ENCODE results near the gene UBN1.

UBN1 gene

GRCh38 chr16:4814046-4814445 lies 33.2 kb upstream of the UBN1 start:
- no peak for DNase-seq
- intact Hi-C loops (cut with DNase I), result no loop called here

- intact Hi-C loops (cut with DNase I), result no loop called here
- no peak for DNase-seq
These were observed 32.6 kb upstream of the UBN1 start for GRCh38 chr16:4814542-4815173.

GRCh38 chr16:4820652-4821051 lies 26.6 kb upstream of the UBN1 start:
- peak in 4 of 42 donors; percentile 22 to 48 (median 37) for DNase-seq
- intact Hi-C loops (cut with DNase I), result no loop called here

GRCh38 chr16:4825196-4825595 lies 22.1 kb upstream of the UBN1 start:
- intact Hi-C loops (cut with DNase I), result no loop called here

GRCh38 chr16:4826526-4826925 lies 20.8 kb upstream of the UBN1 start:
- intact Hi-C loops (cut with DNase I), result no loop called here
- DNase-seq, result no peak

More at GRCh38 chr16:4825196-4825595, 22.1 kb upstream of the UBN1 start:
- DNase-seq, result no peak

GRCh38 chr16:4826980-4827379 lies 20.3 kb upstream of the UBN1 start:
- intact Hi-C loops (cut with DNase I), result no loop called here
- DNase-seq, result no peak

- intact Hi-C loops (cut with DNase I), result no loop called here
- DNase-seq, result no peak
These were observed 18.5 kb upstream of the UBN1 start for GRCh38 chr16:4828567-4829321.

GRCh38 chr16:4830408-4830807 lies 16.9 kb upstream of the UBN1 start:
- intact Hi-C loops (cut with DNase I), result no loop called here
- no peak for DNase-seq

- no peak for DNase-seq
- intact Hi-C loops (cut with DNase I), result no loop called here
These were observed 15.7 kb upstream of the UBN1 start for GRCh38 chr16:4831616-4832015.

GRCh38 chr16:4832698-4833343 lies 14.5 kb upstream of the UBN1 start:
- intact Hi-C loops (cut with DNase I), result no loop called here
- no peak for DNase-seq

GRCh38 chr16:4833584-4833983 lies 13.7 kb upstream of the UBN1 start:
- intact Hi-C loops (cut with DNase I), result no loop called here
- DNase-seq, result no peak

GRCh38 chr16:4836727-4837126 lies 10.6 kb upstream of the UBN1 start:
- DNase-seq, result no peak
- intact Hi-C loops (cut with DNase I), result no loop called here

GRCh38 chr16:4837733-4838501 lies 9.4 kb upstream of the UBN1 start:
- intact Hi-C loops (cut with DNase I), result no loop called here
- no peak for DNase-seq

- intact Hi-C loops (cut with DNase I), result loop anchor here (10.0 kb wide), 1 partner anchor 105 kb away; the partner anchor contains the start of genes ANKS3 and DNAAF8
- DNase-seq, result no peak
These were observed 7.3 kb upstream of the UBN1 start for GRCh38 chr16:4839942-4840341.

GRCh38 chr16:4840984-4841383 lies 6.3 kb upstream of the UBN1 start:
- no peak for DNase-seq
- intact Hi-C loops (cut with DNase I), result loop anchor here (10.0 kb wide), 1 partner anchor 106 kb away; the partner anchor contains the start of genes ANKS3 and DNAAF8

- intact Hi-C loops (cut with DNase I), result loop anchor here (5.0 to 10.0 kb wide), 4 partner anchors 44 to 112 kb away; partner anchors contain the start of genes ANKS3, DNAAF8, ROGDI and SEC14L5
- peak in 39 of 42 donors; percentile 17 to 76 (median 49) for DNase-seq
These were observed 779 bp upstream of the UBN1 start for GRCh38 chr16:4846503-4846900.

- intact Hi-C loops (cut with DNase I), result loop anchor here (5.0 to 10.0 kb wide), 4 partner anchors 46 to 113 kb away; partner anchors contain the start of genes ANKS3, DNAAF8, ROGDI and SEC14L5
- DNase-seq, result peak in 27 of 42 donors; percentile 8 to 59 (median 27)
These were observed 700 bp downstream of the UBN1 start for GRCh38 chr16:4847774-4848587.

GRCh38 chr16:4850211-4850610 lies 2.9 kb downstream of the UBN1 start:
- intact Hi-C loops (cut with DNase I), result no loop called here
- DNase-seq, result no peak

Data from head of caudate nucleus (tissue), 42 donors.